ENCODE results near the gene EPS8. TPM values are rescaled to one million over a fixed set of nuclear protein-coding genes. Genes with fewer than 3 reads are reported as not detected.
"Not testable (repeated sequence)": the region's sequence is repeated elsewhere in the genome, so short reads cannot be mapped to it uniquely, and the experiment has no call there.

Gene EPS8
- total RNA-seq, 1 experiment from 2014 or later: 7.5 TPM

DNA sequence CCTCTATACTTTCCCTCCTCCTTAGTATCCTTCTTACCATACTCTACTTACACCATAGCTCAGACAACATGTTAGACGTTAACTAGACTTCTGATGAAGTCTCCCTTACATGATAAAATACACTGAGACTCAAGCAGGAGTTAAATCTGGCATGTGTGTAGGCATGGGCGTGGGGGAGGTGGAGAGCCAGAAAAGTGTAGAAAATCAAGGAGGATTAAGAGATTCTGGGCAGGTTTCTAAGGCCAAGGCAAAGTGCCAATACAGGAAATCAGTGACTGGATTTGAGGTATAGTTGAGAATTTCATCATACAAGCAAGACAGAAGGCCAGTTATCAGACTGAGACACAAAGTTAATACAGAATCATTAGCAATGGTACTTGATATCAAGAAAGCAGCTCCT, 37.4 kb downstream of the EPS8 start (continued):
- TF ChIP-seq, protein P1, sequence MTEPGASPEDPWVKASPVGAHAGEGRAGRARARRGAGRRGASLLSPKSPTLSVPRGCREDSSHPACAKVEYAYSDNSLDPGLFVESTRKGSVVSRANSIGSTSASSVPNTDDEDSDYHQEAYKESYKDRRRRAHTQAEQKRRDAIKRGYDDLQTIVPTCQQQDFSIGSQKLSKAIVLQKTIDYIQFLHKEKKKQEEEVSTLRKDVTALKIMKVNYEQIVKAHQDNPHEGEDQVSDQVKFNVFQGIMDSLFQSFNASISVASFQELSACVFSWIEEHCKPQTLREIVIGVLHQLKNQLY (CRISPR knock-in tag; IDR thresholded peaks at IDR 0.05): no peak
- TF ChIP-seq, protein P2, sequence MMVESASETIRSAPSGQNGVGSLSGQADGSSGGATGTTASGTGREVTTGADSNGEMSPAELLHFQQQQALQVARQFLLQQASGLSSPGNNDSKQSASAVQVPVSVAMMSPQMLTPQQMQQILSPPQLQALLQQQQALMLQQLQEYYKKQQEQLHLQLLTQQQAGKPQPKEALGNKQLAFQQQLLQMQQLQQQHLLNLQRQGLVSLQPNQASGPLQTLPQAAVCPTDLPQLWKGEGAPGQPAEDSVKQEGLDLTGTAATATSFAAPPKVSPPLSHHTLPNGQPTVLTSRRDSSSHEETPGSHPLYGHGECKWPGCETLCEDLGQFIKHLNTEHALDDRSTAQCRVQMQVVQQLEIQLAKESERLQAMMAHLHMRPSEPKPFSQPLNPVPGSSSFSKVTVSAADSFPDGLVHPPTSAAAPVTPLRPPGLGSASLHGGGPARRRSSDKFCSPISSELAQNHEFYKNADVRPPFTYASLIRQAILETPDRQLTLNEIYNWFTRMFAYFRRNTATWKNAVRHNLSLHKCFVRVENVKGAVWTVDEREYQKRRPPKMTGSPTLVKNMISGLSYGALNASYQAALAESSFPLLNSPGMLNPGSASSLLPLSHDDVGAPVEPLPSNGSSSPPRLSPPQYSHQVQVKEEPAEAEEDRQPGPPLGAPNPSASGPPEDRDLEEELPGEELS (CRISPR knock-in tag; IDR thresholded peaks at IDR 0.05): no peak
- TF ChIP-seq HMGA2 (CRISPR knock-in tag; IDR thresholded peaks at IDR 0.05) (no peak), MXD4 (CRISPR knock-in tag; IDR thresholded peaks at IDR 0.05; ENCODE audit: borderline replicate concordance) (no peak), ZNF425 (CRISPR knock-in tag; conservative IDR thresholded peaks at IDR 0.05) (no peak), GRHL2 (CRISPR knock-in tag; IDR thresholded peaks at IDR 0.05; ENCODE audit: insufficient replicate concordance, severe bottlenecking) (no peak)

DNA sequence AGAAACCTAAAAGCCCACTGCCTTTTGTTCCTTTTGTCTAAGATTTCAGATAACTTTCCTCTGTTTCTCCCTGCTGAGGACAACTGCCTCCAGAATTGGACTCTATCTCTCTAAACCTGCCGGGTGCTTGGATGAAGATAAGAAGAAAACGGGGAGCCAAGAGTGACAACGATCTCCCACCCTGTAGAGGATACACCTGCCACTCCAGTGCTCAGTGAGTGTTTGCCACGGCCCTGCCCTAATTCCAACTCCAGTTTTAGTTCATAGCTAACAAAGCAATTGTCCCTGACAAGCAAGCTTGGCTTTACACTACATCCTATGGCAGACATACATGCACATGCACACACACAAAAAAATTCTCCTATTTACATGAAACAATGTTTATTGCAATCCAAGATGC, 39.3 kb downstream of the EPS8 start:
- no peaks in the 10 kb centered on the region; the same call in 1 of the 2 replicates for H3K27me3 Mint-ChIP-seq (ENCODE audit: low read depth)
- ChIA-PET CTCF (interaction anchor here (1.5 kb wide), 1 partner anchor 22 kb away, joined by 3 read pairs; no protein-coding TSS in a partner anchor), POLR2A (no interaction called here)
- H3K27ac Mint-ChIP-seq: no peak overlapping the region
- H3K4me1 Mint-ChIP-seq: no peaks in the 10 kb centered on the region; the same call in 1 of the 2 replicates
- no peak for DNase-seq (ENCODE audit: low spot score)
- no peak overlapping the region for H3K4me3 Mint-ChIP-seq
- no peak for ATAC-seq
- TF ChIP-seq, protein P3, sequence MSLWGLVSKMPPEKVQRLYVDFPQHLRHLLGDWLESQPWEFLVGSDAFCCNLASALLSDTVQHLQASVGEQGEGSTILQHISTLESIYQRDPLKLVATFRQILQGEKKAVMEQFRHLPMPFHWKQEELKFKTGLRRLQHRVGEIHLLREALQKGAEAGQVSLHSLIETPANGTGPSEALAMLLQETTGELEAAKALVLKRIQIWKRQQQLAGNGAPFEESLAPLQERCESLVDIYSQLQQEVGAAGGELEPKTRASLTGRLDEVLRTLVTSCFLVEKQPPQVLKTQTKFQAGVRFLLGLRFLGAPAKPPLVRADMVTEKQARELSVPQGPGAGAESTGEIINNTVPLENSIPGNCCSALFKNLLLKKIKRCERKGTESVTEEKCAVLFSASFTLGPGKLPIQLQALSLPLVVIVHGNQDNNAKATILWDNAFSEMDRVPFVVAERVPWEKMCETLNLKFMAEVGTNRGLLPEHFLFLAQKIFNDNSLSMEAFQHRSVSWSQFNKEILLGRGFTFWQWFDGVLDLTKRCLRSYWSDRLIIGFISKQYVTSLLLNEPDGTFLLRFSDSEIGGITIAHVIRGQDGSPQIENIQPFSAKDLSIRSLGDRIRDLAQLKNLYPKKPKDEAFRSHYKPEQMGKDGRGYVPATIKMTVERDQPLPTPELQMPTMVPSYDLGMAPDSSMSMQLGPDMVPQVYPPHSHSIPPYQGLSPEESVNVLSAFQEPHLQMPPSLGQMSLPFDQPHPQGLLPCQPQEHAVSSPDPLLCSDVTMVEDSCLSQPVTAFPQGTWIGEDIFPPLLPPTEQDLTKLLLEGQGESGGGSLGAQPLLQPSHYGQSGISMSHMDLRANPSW (CRISPR knock-in tag; conservative IDR thresholded peaks at IDR 0.05; ENCODE audit: low read depth): no peak
- TF ChIP-seq OVOL2 (CRISPR knock-in tag; IDR thresholded peaks at IDR 0.05; ENCODE audit: borderline replicate concordance): no peak
- no peak for TF ChIP-seq ZMAT4 (CRISPR knock-in tag; IDR thresholded peaks at IDR 0.05)
- no peak for TF ChIP-seq MAX (CRISPR knock-in tag; IDR thresholded peaks at IDR 0.05)
- no peak for TF ChIP-seq ESRRA (CRISPR knock-in tag; IDR thresholded peaks at IDR 0.05; ENCODE audit: borderline replicate concordance)
- TF ChIP-seq MYBL2 (CRISPR knock-in tag; IDR thresholded peaks at IDR 0.05): no peak
- TF ChIP-seq E2F4 (CRISPR knock-in tag; IDR thresholded peaks at IDR 0.05; ENCODE audit: borderline replicate concordance, low read depth): no peak
- no peak for TF ChIP-seq JUN (CRISPR knock-in tag; IDR thresholded peaks at IDR 0.05)
- no peak for TF ChIP-seq TP53 (CRISPR knock-in tag; IDR thresholded peaks at IDR 0.05)
- TF ChIP-seq ZNF317 (CRISPR knock-in tag; IDR thresholded peaks at IDR 0.05; ENCODE audit: borderline replicate concordance, low read depth): no peak
- H3K36me3 Mint-ChIP-seq: no peaks in the 10 kb centered on the region
- H3K9me3 Mint-ChIP-seq: no peaks in the 10 kb centered on the region

- DNase-seq (ENCODE audit: low spot score); H3K4me1 Mint-ChIP-seq; H3K36me3 Mint-ChIP-seq; H3K4me3 Mint-ChIP-seq; POLR2A ChIA-PET; CTCF ChIA-PET; H3K27ac Mint-ChIP-seq; ATAC-seq; H3K27me3 Mint-ChIP-seq (ENCODE audit: low read depth): not testable (repeated sequence)
- peaks cover 27% of the 10 kb centered on the region for H3K9me3 Mint-ChIP-seq
Measured at GRCh38 chr12:15741870-15742269, 47.3 kb downstream of the EPS8 start.
